MV-4-11 (cell line): ENCODE measurements around the gene ADAMTS12.

Experiments used
- DNase-seq: peaks from one replicate; lab custom pipeline; 2025; lab: John Stamatoyannopoulos, UW

ADAMTS12 gene

DNA sequence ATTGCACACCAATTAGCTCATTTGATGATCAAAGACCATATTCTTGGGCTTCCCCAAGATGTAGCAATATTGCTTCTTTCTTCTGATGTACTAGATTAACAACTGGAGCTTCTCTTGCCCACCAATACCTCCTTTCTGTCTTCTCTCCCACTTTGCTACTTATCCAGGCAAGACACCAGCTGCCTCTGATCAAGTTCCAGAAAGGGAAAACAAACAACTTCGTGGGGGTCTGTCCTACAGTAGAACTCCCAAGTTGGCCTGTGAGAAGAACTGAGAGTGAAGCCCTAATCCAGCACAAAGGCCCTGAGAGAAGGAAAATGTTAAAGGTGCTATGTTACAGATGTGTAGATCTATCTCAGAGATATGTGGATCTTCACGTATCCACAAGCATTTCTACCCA lies 44.9 kb downstream of the ADAMTS12 start:
- DNase-seq: no peak

DNA sequence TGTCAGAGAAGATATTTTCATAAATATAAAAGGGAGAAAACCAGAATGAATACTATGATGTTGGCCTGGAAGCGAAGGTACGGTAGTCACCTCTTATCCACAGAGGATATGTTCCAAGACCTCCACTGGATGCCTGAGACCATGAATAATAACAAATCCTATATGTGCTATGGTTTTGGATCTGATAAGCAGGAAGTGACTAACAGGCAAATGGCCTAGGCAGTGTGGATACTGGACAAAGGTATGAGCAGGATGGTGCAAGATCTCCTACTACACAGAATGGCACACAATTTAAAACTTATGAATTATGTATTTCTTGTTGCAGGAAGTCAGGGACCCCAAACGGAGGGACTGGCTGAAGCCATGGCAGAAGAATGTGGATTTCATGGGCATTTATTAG lies 48.2 kb downstream of the ADAMTS12 start:
- no peak for DNase-seq

- DNase-seq: no peak
Observed at GRCh38 chr5:33842456-33842855, 49.3 kb downstream of the ADAMTS12 start.

- no peak for DNase-seq
Observed at GRCh38 chr5:33841891-33842290, 49.9 kb downstream of the ADAMTS12 start.

DNA sequence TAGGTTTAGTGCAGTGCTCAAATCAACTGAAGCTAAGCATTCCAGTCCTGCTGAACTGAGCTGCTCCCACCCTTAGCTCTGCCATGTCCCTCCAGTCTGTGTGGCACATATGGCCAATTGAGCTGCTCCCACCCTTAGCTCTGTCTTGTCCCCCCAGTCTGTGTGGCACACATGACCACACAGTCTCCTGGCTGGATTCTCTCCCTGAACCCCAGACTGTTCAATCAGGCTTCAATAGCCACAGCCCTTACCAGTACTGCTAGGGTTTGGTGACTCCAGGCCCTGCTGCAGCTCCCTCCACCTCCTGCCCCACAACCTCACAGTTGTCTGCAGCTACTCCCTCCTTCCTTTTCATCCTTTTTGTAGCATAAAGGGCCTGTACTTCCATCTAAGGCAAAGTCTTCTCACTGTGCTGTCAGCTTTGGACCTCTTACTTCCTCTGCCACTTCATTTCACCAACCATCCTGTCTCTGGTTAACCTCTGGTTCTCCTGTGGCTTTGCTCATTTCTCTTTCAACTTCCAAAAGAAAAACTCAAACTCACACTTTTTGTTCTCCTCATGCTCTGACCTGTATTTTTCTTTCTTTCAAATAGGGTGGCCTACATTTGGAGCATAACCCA lies 50.8 kb downstream of the ADAMTS12 start:
- peak; percentile 62 for DNase-seq

DNA sequence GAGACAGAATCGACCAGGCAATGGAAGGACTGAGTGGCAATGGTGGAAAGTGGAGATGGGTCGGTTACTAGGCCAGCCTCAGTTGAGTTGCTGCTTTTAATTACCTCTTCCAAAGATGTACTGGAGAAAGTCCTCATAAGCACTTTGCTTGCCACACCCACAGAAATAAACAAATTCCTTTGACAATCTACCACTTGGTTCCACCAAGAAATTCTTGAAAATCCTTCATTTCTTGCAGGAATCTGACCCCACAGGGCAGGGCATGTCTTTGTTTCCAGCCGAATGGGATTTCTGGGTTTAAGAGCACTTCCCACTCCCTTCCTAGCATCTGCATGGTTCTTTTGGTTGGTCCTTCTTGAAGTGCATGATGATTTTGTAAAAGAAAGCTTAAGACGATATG lies 54.5 kb downstream of the ADAMTS12 start:
- DNase-seq: no peak

GRCh38 chr5:33834334-33834733 lies 57.5 kb downstream of the ADAMTS12 start:
- no peak for DNase-seq

DNA sequence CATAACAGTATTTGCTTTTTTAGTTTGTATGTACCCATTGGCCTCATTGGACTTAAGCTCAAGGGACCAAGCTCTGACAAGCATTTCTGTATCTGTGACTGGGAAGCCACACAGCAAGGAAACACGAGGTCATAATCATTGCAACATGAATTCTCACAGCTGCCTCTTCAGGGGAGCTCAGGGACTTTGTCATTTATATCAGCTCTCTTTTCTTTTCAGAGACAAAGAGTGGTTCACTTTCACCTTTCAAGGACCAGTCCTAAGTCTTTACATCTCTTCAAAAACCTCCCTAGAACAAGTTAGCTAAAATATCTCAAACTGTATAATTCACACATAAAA lies 58.6 kb downstream of the ADAMTS12 start:
- DNase-seq: no peak

DNA sequence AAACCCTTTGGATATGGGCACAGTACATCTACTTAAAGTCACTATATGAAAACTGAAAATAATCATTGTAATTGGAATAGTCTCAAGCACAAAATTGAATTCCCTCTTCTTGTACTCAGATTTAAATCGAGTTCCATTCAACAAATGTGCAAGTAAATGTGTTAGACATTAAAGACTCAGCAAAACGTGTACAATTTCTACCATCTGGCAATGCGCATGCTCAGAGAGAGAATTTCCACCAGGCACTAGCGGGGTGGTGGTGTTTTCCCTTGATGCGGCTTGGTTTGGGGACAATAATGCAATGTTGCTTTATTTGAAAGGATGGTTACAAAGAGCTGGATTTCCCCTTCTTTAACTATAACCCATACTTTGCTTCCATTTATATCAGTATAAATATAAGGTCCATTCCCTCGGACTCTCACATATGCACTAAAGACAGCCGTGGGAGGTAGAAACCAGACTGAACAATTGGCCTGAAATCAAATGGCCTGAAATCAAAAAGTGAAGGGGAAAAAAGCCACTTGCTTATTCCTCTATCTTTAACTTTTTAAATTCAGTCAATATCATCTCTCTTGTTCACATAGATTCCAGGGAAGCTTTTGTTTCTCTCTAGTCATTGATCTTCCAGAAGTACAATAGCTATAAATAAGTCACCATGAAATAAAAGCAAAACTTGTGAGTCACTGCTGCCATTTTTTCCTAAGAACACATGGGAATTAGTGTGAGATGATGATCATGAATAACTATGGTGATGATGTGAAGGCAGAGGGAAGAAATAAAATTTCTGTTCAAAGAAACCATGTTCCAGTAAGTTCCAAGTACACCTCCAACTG lies 59.2 kb downstream of the ADAMTS12 start:
- DNase-seq: no peak

GRCh38 chr5:33831041-33831440 lies 60.7 kb downstream of the ADAMTS12 start:
- DNase-seq: no peak

DNA sequence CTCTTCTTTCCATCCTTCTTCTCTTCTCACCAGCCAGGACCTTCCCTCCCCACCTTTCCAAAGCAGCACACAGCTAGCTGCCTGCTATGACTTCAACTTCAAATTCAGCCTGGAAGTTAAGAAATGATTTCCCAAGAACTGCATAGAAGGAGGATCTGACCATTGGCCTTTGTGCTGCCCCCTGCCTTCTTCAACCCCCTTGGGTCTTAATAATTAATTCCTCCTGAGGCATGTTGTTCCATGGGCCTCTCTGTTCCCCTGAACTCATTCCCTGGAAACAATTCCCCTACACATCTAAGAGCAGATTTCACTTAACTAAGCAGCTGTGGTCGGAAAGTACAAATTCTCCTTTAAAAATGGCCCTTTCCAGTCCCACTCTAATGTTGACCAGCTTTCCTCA lies 62.4 kb downstream of the ADAMTS12 start:
- DNase-seq: no peak

- DNase-seq: no peak
Observed at GRCh38 chr5:33828626-33829308, 63.0 kb downstream of the ADAMTS12 start.

DNA sequence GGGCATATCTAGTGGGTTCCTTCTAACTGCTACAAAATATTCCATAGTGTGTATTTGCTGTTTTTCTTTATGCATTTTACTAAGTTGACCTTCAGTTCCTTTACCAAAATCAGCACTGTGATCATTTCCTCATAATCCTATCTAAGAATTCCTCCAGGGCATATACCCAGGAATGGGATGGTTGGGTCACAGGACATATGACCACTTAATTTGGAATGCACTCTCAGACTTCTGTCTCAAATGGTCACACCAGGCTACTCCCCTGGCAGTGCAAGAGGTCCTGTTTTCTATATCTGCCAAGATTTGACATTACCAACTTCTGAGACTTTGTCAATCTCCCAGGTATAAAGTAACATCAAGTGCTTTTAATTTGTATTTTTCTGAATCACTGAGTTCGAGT lies 63.9 kb downstream of the ADAMTS12 start:
- no peak for DNase-seq

- DNase-seq: no peak
Observed at GRCh38 chr5:33827018-33827707, 64.6 kb downstream of the ADAMTS12 start.

- peak; percentile 86 for DNase-seq
Observed at GRCh38 chr5:33824516-33825195, 67.1 kb downstream of the ADAMTS12 start.

- DNase-seq: no peak
Observed at GRCh38 chr5:33817301-33817700, 74.5 kb downstream of the ADAMTS12 start.

- DNase-seq: no peak
Observed at GRCh38 chr5:33816791-33817190, 75.0 kb downstream of the ADAMTS12 start.

DNA sequence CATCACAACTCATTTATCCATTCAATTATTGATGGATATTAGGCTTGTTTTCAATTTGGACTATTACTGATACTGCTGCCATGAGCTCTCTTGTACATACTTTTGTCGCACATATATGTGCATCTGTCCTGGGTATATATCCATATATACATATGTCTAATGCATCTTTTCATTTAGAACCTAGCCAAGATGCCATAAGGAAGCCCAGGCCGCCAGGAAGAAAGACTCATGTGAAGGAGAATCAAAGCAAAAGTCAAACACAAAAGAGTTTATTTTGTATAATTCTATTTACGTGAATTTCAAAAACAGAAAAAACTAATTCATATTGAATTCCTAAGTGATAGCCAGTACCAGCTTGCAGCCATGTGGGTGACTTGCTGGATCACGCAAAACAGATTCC lies 79.0 kb downstream of the ADAMTS12 start:
- DNase-seq: no peak

DNA sequence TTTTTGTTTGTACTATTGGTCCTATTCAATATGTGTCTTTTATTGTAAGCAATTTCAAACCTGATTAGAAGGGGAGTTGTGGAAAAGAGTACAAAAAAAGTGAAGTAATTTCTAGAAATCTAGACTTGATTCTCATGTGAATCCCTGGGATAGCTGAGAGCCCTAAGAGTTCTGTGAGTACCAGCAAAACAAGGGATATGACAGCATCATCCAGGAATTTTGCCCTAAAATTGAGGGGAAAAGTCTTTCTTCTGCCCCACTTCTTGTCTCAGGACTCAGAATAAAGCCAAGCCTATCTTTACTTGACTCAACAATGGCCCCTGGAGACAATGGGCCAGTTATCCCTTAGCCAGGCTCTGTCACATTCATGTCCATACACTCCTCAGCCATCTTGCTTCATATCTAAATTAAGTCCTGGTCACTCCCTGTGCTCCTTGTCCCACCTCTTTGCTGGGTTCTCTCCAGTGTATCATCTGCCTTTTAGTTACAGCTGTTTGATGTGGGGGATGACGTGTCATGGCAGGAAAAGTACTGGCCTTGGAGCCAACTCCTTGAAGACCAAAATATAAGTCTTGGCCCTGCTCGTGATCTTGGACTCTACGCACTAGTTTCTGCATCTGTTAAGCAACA lies 81.2 kb downstream of the ADAMTS12 start:
- no peak for DNase-seq

- no peak for DNase-seq
Observed at GRCh38 chr5:33809936-33810335, 81.9 kb downstream of the ADAMTS12 start.

- DNase-seq: no peak
Observed at GRCh38 chr5:33808699-33809098, 83.1 kb downstream of the ADAMTS12 start.

DNA sequence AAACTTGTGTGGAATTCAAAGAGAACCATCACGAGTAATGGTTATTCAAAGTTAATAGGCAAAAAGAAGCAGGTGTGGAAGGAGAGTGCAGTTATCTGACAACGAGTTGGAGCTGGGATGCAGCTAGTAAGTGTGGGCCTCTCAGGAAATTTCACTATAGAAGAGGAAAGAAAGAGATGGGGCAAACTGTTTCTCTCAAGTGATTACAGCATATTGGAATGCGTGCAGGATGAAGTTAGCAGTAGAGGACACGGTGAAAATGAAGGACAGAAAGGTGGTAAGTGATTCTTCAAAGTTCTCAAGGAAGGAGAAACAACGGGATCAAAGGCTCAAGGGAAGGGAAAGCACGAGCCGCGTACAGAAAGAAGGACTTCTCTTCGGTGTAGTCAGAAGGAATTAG lies 84.0 kb downstream of the ADAMTS12 start:
- no peak for DNase-seq
